RWPE2 (cell line): ENCODE data around the gene LAMB3.

ENCODE experiments used
- ATAC-seq: fragments of 200-7000 bp; cut with Tn5 transposase; 3 replicates; pipeline ENCODE4 v1.9.1; 2021; ENCODE audit warnings: low read depth
- DNase-seq: peaks from one replicate; pipeline ENCODE4 v3.0.0-alpha.2; 2020; ENCODE audit warnings: low spot score
- H3K27ac ChIP-seq: fragments of 450-650 bp; 2 replicates; pipeline ENCODE4 v1.5.1; 2017; ENCODE audit warnings: mild to moderate bottlenecking; ENCODE audit not compliant: poor library complexity, severe bottlenecking
- H3K27me3 ChIP-seq: fragments of 250-450 bp; sonication (Bioruptor Pico); 2 replicates; pipeline ENCODE4 v1.5.1; 2021; ENCODE audit warnings: mild to moderate bottlenecking, moderate library complexity; ENCODE audit not compliant: insufficient read depth, poor library complexity, severe bottlenecking
- H3K36me3 ChIP-seq: fragments of 250-450 bp; sonication (Bioruptor Pico); 2 replicates; pipeline ENCODE4 v1.5.1; 2020; ENCODE audit warnings: low read depth, mild to moderate bottlenecking, moderate library complexity
- H3K4me1 ChIP-seq: fragments of 250-450 bp; sonication (Bioruptor Pico); 2 replicates; pipeline ENCODE4 v1.5.1; 2021; ENCODE audit warnings: mild to moderate bottlenecking, moderate library complexity; ENCODE audit not compliant: insufficient read depth, poor library complexity, severe bottlenecking
- H3K4me3 ChIP-seq: fragments of 250-450 bp; sonication (Bioruptor Pico); 2 replicates; pipeline ENCODE4 v1.5.1; 2021; ENCODE audit warnings: mild to moderate bottlenecking, moderate library complexity; ENCODE audit not compliant: severe bottlenecking
- H3K9me3 ChIP-seq: fragments of 250-450 bp; sonication (Bioruptor Pico); 2 replicates; pipeline ENCODE4 v1.5.1; 2021; ENCODE audit warnings: mild to moderate bottlenecking, moderate library complexity; ENCODE audit not compliant: severe bottlenecking
- CTCF ChIP-seq: fragments of 450-650 bp; IDR thresholded peaks from one replicate; pipeline ENCODE4 v1.5.1; 2017; ENCODE audit warnings: mild to moderate bottlenecking, moderate library complexity; ENCODE audit not compliant: poor library complexity, severe bottlenecking

The LAMB3 gene

GRCh38 chr1:209590405-209590804 lies 61.8 kb downstream of the LAMB3 start:
- Histone ChIP-seq H3K4me1 (no peaks in the 10 kb centered on the region), H3K36me3 (no peaks in the 10 kb centered on the region), H3K9me3 (no peaks in the 10 kb centered on the region), H3K4me3 (no peak overlapping the region), H3K27me3 (no peaks in the 10 kb centered on the region), H3K27ac (no peak overlapping the region)
- no peak for DNase-seq
- no peak for ATAC-seq
- no peak for TF ChIP-seq CTCF

- no peaks in the 10 kb centered on the region for H3K27me3 ChIP-seq
- no peaks in the 10 kb centered on the region for H3K9me3 ChIP-seq
- no peak for TF ChIP-seq CTCF
- no peak overlapping the region for H3K27ac ChIP-seq
- no peaks in the 10 kb centered on the region for H3K4me1 ChIP-seq
- ATAC-seq (no peak), DNase-seq (no peak)
- H3K36me3 ChIP-seq: no peaks in the 10 kb centered on the region
- no peak overlapping the region for H3K4me3 ChIP-seq
Observed at GRCh38 chr1:209589863-209590262, 62.4 kb downstream of the LAMB3 start.

DNA sequence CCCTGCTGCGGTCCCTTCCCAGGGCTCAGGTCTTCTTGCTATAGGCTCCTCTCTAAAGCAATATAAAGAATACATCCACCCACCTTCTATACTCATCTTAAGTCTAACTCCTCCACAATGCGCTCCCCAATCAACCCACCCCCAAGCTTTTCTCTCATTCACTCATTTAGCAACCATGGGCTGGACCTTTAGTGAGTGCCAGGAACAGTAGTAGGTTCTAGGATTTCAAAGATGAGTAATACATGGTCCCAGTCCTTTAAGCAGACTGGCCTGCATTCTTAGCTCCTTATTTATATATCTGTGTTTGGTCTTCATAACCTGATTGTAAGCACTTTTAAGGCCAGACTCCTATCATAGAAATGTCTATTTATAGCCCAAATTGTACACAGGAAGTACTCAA lies 62.8 kb downstream of the LAMB3 start:
- Histone ChIP-seq H3K9me3 (no peaks in the 10 kb centered on the region), H3K4me3 (no peak overlapping the region), H3K36me3 (no peaks in the 10 kb centered on the region), H3K4me1 (no peaks in the 10 kb centered on the region), H3K27me3 (no peaks in the 10 kb centered on the region), H3K27ac (no peak overlapping the region)
- ATAC-seq (no peak), DNase-seq (no peak)
- TF ChIP-seq CTCF: no peak

- ATAC-seq: peak; percentile 84
- DNase-seq: no peak
- no peaks in the 10 kb centered on the region for H3K36me3 ChIP-seq
- no peaks in the 10 kb centered on the region for H3K9me3 ChIP-seq
- H3K4me1 ChIP-seq: no peaks in the 10 kb centered on the region
- TF ChIP-seq CTCF: no peak
- no peak overlapping the region for H3K4me3 ChIP-seq
- no peaks in the 10 kb centered on the region for H3K27me3 ChIP-seq
- no peak overlapping the region for H3K27ac ChIP-seq
Observed at GRCh38 chr1:209587789-209588188, 64.4 kb downstream of the LAMB3 start.

- TF ChIP-seq CTCF: no peak
- no peaks in the 10 kb centered on the region for H3K9me3 ChIP-seq
- no peak overlapping the region for H3K4me3 ChIP-seq
- ATAC-seq: no peak
- no peak for DNase-seq
- no peaks in the 10 kb centered on the region for H3K27me3 ChIP-seq
- no peaks in the 10 kb centered on the region for H3K4me1 ChIP-seq
- no peak overlapping the region for H3K27ac ChIP-seq
- no peaks in the 10 kb centered on the region for H3K36me3 ChIP-seq
Observed at GRCh38 chr1:209586221-209586740, 65.9 kb downstream of the LAMB3 start.
